ENCODE data around the gene SLC51A. TPM values are rescaled to one million over a fixed set of nuclear protein-coding genes. Genes with fewer than 3 reads are reported as not detected.
A peak's percentile ranks its signal among the peaks of the same experiment; 100 is the strongest.

SLC51A gene
- total and polyA plus RNA-seq, 2 of the 13 experiments (the other 11 are each of a cell fraction or from before 2014, with no cell fraction given), result 4.3 to 48.8 TPM

DNA sequence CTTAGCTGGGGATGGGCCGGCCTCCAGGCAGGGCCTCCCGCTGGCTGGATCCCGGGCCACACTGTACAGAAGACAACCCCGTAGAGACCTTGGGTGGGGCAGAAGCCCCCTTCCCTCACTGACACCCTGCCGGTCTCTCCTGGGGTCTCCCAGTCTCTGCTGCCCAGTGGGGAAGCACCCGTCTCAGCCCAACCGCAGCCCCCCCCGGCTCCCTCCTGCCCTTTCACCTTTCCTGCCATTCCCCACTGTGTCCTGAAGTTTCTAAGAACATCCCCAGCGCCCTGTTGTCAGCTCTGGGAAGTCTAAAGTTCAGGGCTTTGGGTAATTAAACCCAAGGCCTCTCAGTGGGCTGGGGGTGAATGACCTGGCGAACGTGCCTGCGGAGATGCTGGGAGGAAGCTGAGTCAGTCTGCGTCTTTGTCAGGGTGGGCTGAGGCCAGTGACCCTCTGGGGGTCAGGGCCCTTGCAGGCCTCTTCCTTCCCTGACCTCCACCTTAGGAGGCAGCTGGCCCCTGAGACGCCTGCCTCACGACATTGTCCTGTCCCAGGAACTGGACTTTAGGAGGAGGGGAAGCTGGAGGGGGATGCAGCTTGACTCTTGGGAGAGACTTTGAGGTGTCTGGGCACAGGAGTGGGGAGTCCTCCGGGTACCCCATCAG lies 1.4 kb upstream of the SLC51A start (continued):
- TF ChIP-seq, protein P1, sequence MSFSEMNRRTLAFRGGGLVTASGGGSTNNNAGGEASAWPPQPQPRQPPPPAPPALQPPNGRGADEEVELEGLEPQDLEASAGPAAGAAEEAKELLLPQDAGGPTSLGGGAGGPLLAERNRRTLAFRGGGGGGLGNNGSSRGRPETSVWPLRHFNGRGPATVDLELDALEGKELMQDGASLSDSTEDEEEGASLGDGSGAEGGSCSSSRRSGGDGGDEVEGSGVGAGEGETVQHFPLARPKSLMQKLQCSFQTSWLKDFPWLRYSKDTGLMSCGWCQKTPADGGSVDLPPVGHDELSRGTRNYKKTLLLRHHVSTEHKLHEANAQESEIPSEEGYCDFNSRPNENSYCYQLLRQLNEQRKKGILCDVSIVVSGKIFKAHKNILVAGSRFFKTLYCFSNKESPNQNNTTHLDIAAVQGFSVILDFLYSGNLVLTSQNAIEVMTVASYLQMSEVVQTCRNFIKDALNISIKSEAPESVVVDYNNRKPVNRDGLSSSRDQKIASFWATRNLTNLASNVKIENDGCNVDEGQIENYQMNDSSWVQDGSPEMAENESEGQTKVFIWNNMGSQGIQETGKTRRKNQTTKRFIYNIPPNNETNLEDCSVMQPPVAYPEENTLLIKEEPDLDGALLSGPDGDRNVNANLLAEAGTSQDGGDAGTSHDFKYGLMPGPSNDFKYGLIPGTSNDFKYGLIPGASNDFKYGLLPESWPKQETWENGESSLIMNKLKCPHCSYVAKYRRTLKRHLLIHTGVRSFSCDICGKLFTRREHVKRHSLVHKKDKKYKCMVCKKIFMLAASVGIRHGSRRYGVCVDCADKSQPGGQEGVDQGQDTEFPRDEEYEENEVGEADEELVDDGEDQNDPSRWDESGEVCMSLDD (CRISPR knock-in tag; IDR thresholded peaks at IDR 0.05; ENCODE audit: borderline replicate concordance), result 0 out of 2 replicates have a peak, but pooled peaks have one; percentile 21
- TF ChIP-seq ZNF136 (CRISPR knock-in tag; IDR thresholded peaks at IDR 0.05; ENCODE audit: low read depth), result 0 out of 2 replicates have a peak, but pooled peaks have one; percentile 72
- TF ChIP-seq ZNF3 (CRISPR knock-in tag; IDR thresholded peaks at IDR 0.05), result no peak
- TF ChIP-seq ZMYM3 (CRISPR knock-in tag; IDR thresholded peaks at IDR 0.05), result peak; percentile 75; the same call in 1 of the 2 replicates
- peak; percentile 83 for TF ChIP-seq RCOR2 (CRISPR knock-in tag; IDR thresholded peaks at IDR 0.05)
- TF ChIP-seq, protein P2, sequence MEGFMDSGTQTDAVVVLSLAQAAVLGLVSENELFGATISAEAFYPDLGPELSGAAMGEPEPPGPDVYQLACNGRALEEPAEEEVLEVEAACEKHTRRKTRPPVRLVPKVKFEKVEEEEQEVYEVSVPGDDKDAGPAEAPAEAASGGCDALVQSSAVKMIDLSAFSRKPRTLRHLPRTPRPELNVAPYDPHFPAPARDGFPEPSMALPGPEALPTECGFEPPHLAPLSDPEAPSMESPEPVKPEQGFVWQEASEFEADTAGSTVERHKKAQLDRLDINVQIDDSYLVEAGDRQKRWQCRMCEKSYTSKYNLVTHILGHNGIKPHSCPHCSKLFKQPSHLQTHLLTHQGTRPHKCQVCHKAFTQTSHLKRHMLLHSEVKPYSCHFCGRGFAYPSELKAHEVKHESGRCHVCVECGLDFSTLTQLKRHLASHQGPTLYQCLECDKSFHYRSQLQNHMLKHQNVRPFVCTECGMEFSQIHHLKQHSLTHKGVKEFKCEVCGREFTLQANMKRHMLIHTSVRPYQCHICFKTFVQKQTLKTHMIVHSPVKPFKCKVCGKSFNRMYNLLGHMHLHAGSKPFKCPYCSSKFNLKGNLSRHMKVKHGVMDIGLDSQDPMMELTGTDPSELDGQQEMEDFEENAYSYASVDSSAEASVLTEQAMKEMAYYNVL (CRISPR knock-in tag; IDR thresholded peaks at IDR 0.05; ENCODE audit: borderline replicate concordance), result peak; percentile 85; the same call in 1 of the 2 replicates
- TF ChIP-seq, protein P3, sequence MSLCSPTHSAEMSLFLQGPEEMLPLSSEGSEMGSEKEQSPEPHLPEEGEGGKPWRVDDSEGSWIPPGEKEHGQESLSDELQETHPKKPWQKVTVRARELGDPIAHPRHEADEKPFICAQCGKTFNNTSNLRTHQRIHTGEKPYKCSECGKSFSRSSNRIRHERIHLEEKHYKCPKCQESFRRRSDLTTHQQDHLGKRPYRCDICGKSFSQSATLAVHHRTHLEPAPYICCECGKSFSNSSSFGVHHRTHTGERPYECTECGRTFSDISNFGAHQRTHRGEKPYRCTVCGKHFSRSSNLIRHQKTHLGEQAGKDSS (CRISPR knock-in tag; IDR thresholded peaks at IDR 0.05; ENCODE audit: borderline replicate concordance, low read depth), result no peak; the same call in 1 of the 2 replicates
- TF ChIP-seq, protein P4, sequence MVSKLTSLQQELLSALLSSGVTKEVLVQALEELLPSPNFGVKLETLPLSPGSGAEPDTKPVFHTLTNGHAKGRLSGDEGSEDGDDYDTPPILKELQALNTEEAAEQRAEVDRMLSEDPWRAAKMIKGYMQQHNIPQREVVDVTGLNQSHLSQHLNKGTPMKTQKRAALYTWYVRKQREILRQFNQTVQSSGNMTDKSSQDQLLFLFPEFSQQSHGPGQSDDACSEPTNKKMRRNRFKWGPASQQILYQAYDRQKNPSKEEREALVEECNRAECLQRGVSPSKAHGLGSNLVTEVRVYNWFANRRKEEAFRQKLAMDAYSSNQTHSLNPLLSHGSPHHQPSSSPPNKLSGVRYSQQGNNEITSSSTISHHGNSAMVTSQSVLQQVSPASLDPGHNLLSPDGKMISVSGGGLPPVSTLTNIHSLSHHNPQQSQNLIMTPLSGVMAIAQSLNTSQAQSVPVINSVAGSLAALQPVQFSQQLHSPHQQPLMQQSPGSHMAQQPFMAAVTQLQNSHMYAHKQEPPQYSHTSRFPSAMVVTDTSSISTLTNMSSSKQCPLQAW (CRISPR knock-in tag; IDR thresholded peaks at IDR 0.05), result peak; percentile 95
- peak; percentile 59 for TF ChIP-seq ELF1 (CRISPR knock-in tag; IDR thresholded peaks at IDR 0.05)
- TF ChIP-seq, protein P5, sequence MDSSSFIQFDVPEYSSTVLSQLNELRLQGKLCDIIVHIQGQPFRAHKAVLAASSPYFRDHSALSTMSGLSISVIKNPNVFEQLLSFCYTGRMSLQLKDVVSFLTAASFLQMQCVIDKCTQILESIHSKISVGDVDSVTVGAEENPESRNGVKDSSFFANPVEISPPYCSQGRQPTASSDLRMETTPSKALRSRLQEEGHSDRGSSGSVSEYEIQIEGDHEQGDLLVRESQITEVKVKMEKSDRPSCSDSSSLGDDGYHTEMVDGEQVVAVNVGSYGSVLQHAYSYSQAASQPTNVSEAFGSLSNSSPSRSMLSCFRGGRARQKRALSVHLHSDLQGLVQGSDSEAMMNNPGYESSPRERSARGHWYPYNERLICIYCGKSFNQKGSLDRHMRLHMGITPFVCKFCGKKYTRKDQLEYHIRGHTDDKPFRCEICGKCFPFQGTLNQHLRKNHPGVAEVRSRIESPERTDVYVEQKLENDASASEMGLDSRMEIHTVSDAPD (CRISPR knock-in tag; IDR thresholded peaks at IDR 0.05), result peak; percentile 57; the same call in 1 of the 2 replicates
- TF ChIP-seq GATA4 (IDR thresholded peaks at IDR 0.05; ENCODE audit: borderline replicate concordance, low read depth), result peak; percentile 54; the same call in 1 of the 2 replicates
- no peak for TF ChIP-seq ZNF749 (CRISPR knock-in tag; IDR thresholded peaks at IDR 0.05; ENCODE audit: borderline replicate concordance)
- no peak for TF ChIP-seq ZNF160 (CRISPR knock-in tag; IDR thresholded peaks at IDR 0.05)
- TF ChIP-seq, protein P6, sequence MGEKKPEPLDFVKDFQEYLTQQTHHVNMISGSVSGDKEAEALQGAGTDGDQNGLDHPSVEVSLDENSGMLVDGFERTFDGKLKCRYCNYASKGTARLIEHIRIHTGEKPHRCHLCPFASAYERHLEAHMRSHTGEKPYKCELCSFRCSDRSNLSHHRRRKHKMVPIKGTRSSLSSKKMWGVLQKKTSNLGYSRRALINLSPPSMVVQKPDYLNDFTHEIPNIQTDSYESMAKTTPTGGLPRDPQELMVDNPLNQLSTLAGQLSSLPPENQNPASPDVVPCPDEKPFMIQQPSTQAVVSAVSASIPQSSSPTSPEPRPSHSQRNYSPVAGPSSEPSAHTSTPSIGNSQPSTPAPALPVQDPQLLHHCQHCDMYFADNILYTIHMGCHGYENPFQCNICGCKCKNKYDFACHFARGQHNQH (CRISPR knock-in tag; IDR thresholded peaks at IDR 0.05), result peak; percentile 89
- TF ChIP-seq KDM4B (CRISPR knock-in tag; IDR thresholded peaks at IDR 0.05), result 0 out of 2 replicates have a peak, but pooled peaks have one; percentile 15
- peak; percentile 85; the same call in 1 of the 2 replicates for TF ChIP-seq SMAD3 (CRISPR knock-in tag; IDR thresholded peaks at IDR 0.05)
- no peak for TF ChIP-seq ZNF776 (CRISPR knock-in tag; IDR thresholded peaks at IDR 0.05)
- TF ChIP-seq CBX2 (IDR thresholded peaks at IDR 0.05; ENCODE audit: low read depth, low read length), result no peak
- TF ChIP-seq CBX2 (CRISPR knock-in tag; IDR thresholded peaks at IDR 0.05; ENCODE audit: low read depth), result 0 out of 2 replicates have a peak, but pooled peaks have one; percentile 32
